Measurements from ENCODE around the gene SMPD3.

The SMPD3 gene

GRCh38 chr16:68401871-68402747 is 46.2 kb downstream of the SMPD3 start:
- DNase-seq: no peak

- no peak for DNase-seq
These were observed 47.3 kb downstream of the SMPD3 start for GRCh38 chr16:68400924-68401460.

GRCh38 chr16:68400083-68400923 is 48.0 kb downstream of the SMPD3 start:
- no peak for DNase-seq

GRCh38 chr16:68399456-68399855 is 48.9 kb downstream of the SMPD3 start:
- no peak for DNase-seq

GRCh38 chr16:68397710-68398201 is 50.6 kb downstream of the SMPD3 start:
- DNase-seq: no peak

- peak in 1 of 2 experiments; percentile 7 for DNase-seq
These were observed 51.8 kb downstream of the SMPD3 start for GRCh38 chr16:68396481-68396880.

- no peak for DNase-seq
These were observed 52.5 kb downstream of the SMPD3 start for GRCh38 chr16:68395815-68396214.

- DNase-seq: no peak
These were observed 53.0 kb downstream of the SMPD3 start for GRCh38 chr16:68395167-68395786.

GRCh38 chr16:68393333-68393732 is 55.0 kb downstream of the SMPD3 start:
- no peak for DNase-seq

- DNase-seq: no peak
These were observed 58.4 kb downstream of the SMPD3 start for GRCh38 chr16:68389750-68390371.

GRCh38 chr16:68389006-68389405 is 59.3 kb downstream of the SMPD3 start:
- DNase-seq: no peak

GRCh38 chr16:68388124-68388523 is 60.2 kb downstream of the SMPD3 start:
- no peak for DNase-seq

- no peak for DNase-seq
These were observed 61.0 kb downstream of the SMPD3 start for GRCh38 chr16:68387301-68387700.

GRCh38 chr16:68386628-68387027 is 61.7 kb downstream of the SMPD3 start:
- DNase-seq: no peak

- no peak for DNase-seq
These were observed 62.9 kb downstream of the SMPD3 start for GRCh38 chr16:68385371-68385770.

GRCh38 chr16:68384288-68385161 is 63.8 kb downstream of the SMPD3 start:
- no peak for DNase-seq

GRCh38 chr16:68383858-68384257 is 64.5 kb downstream of the SMPD3 start:
- no peak for DNase-seq

- peak in 1 of 2 experiments; percentile 6 for DNase-seq
These were observed 66.0 kb downstream of the SMPD3 start for GRCh38 chr16:68382296-68382718.

- no peak for DNase-seq
These were observed 67.0 kb downstream of the SMPD3 start for GRCh38 chr16:68381363-68381724.

- DNase-seq: no peak
These were observed 67.5 kb downstream of the SMPD3 start for GRCh38 chr16:68380676-68381362.

GRCh38 chr16:68380348-68380670 is 68.0 kb downstream of the SMPD3 start:
- no peak for DNase-seq

All from AML-193 (cell line).